ENCODE results near the gene HYCC1. TPM values are rescaled to one million over a fixed set of nuclear protein-coding genes. Genes with fewer than 3 reads are reported as not detected.

HYCC1 gene
- 26.8 and 53.2 TPM in 2 replicates for total RNA-seq

GRCh38 chr7:23013715-23014649, at the start of gene HYCC1:
HYCC1 (minus strand) TSS chr7:23014130; CDS start chr7:22991111, 23,019 bp downstream.

Other genes starting within 250 kb of the HYCC1 start
- 63.2 and 82.0 TPM in 2 replicates for gene TOMM7, start 191.3 kb downstream of the HYCC1 start, total RNA-seq
- 30.7 and 35.1 TPM in 2 replicates for gene KLHL7, start 91.7 kb upstream of the HYCC1 start, total RNA-seq
- 26.5 and 36.4 TPM in 2 replicates for gene NUP42, start 167.9 kb upstream of the HYCC1 start, total RNA-seq
- 0.33 and 0.57 TPM in 2 replicates for gene GPNMB, start 232.6 kb upstream of the HYCC1 start, total RNA-seq